K562 (cell line): Measurements from ENCODE around the gene HNRNPA3. TPM values are rescaled to one million over a fixed set of nuclear protein-coding genes. Genes with fewer than 3 reads are reported as not detected.

ENCODE experiments used
- ARID1B ChIP-seq: fragments of 450-650 bp; IDR thresholded peaks from 2 replicates; pipeline ENCODE4 v1.6.1; 2016; ENCODE audit warnings: antibody characterized with exemption, mild to moderate bottlenecking, inconsistent platforms
- BRCA1 ChIP-seq, 2 experiments: fragments of 450-650 bp in 1 of 2; sonication (generic) in 1 of 2; formaldehyde crosslinking in 1 of 2; IDR thresholded peaks; 2 replicates each; pipeline versions ENCODE4 v1.5.0 to v1.6.1; 2017 to 2020; ENCODE audit warnings: mild to moderate bottlenecking in 1 of 2, missing genetic modification reagents in 1 of 2
- EP300 ChIP-seq: IDR thresholded peaks from 2 replicates; pipeline ENCODE4 v1.6.1; 2012; ENCODE audit warnings: low read length, improper control_type of control experiment
- JUN ChIP-seq, 2 experiments: sonication (generic) in 1 of 2; formaldehyde crosslinking in 1 of 2; IDR thresholded peaks; 2 replicates each; pipeline versions ENCODE4 v1.6.1 to v1.8.0; 2012 to 2022; ENCODE audit warnings: borderline replicate concordance in 2 of 2, mild to moderate bottlenecking in 2 of 2, improper control_type of control experiment in 1 of 2, low read depth in 1 of 2, low read length in 1 of 2, missing genetic modification reagents in 1 of 2
- KLF16 ChIP-seq: IDR thresholded peaks from 2 replicates; pipeline ENCODE4 v1.6.1; 2016; ENCODE audit warnings: antibody characterized with exemption
- KLF6 ChIP-seq: fragments of 250-450 bp; sonication (Bioruptor Pico); IDR thresholded peaks from 2 replicates; pipeline ENCODE4 v1.4.0; 2020; ENCODE audit warnings: mild to moderate bottlenecking, moderate library complexity, borderline replicate concordance
- MAZ ChIP-seq, 2 experiments: fragments of 450-650 bp in 1 of 2; sonication (generic) in 1 of 2; formaldehyde crosslinking; IDR thresholded peaks in 1 of 2; conservative IDR thresholded peaks in 1 of 2; 2 replicates each; pipeline versions ENCODE4 v1.4.0 to v1.5.0; 2020; ENCODE audit warnings: mild to moderate bottlenecking in 1 of 2, missing genetic modification reagents in 1 of 2
- MED1 ChIP-seq: sonication (generic); formaldehyde crosslinking; IDR thresholded peaks from 2 replicates; pipeline ENCODE4 v1.8.1; 2023; ENCODE audit warnings: missing genetic modification reagents, borderline replicate concordance
- NCOA1 ChIP-seq: fragments of 450-650 bp; IDR thresholded peaks from 2 replicates; pipeline ENCODE4 v1.6.1; 2016; ENCODE audit warnings: low read depth
- NFRKB ChIP-seq: fragments of 450-650 bp; IDR thresholded peaks from 2 replicates; pipeline ENCODE4 v1.6.1; 2016; ENCODE audit warnings: low read depth
- PHB ChIP-seq: fragments of 250-450 bp; sonication (Bioruptor Pico); IDR thresholded peaks from 2 replicates; pipeline ENCODE4 v1.5.0; 2021
- SMC3 ChIP-seq: conservative IDR thresholded peaks from 2 replicates; pipeline ENCODE4 v1.6.1; 2011; ENCODE audit warnings: low read depth, low read length, improper control_type of control experiment; ENCODE audit not compliant: insufficient read depth
- SOX6 ChIP-seq: fragments of 450-650 bp; IDR thresholded peaks from 2 replicates; pipeline ENCODE4 v1.6.1; 2014; ENCODE audit warnings: mild to moderate bottlenecking
- SREBF2 ChIP-seq: sonication (generic); formaldehyde crosslinking; IDR thresholded peaks from 2 replicates; pipeline ENCODE4 v1.4.0; 2020; ENCODE audit warnings: mild to moderate bottlenecking, missing genetic modification reagents
- TBP ChIP-seq: optimal IDR thresholded peaks from 2 replicates; pipeline ENCODE3; 2011; ENCODE audit warnings: low read depth, low read length, improper control_type of control experiment
- XRCC3 ChIP-seq: fragments of 450-650 bp; IDR thresholded peaks from 2 replicates; pipeline ENCODE4 v1.6.1; 2017; ENCODE audit warnings: mild to moderate bottlenecking, moderate library complexity
- ZC3H8 ChIP-seq: fragments of 450-650 bp; IDR thresholded peaks from 2 replicates; pipeline ENCODE4 v1.6.1; 2017
- ZNF583 ChIP-seq: fragments of 250-450 bp; sonication (Bioruptor Pico); IDR thresholded peaks from 2 replicates; pipeline ENCODE4 v1.4.0; 2020
- polyA plus RNA-seq, 8 experiments: library from polyadenylated mRNA; depleted of rRNA in 4 of 8; stranded (reverse) in 5 of 8; unstranded in 3 of 8; fragments of >200 nt; fragmentation: Nextera tagmentation in 2 of 8; fragmentation: Illumina TruSeq in 1 of 8; extraction: Ambion mirVana in 2 of 8; extraction: Trizol in 1 of 8; gene quantifications; 2 replicates each; pipeline versions ENCODE4 v1.2.1 to v1.2.3, GENCODE V29; 2011 to 2014; ENCODE audit warnings: inconsistent platforms in 1 of 8, missing spikeins in 1 of 8
- total RNA-seq, 7 experiments: library from RNA; depleted of rRNA in 6 of 7; stranded (reverse); fragments of >200 nt in 6 of 7; fragmentation: Illumina TruSeq in 2 of 7; extraction: Trizol in 2 of 7; gene quantifications; 2 replicates each; pipeline versions ENCODE4 v1.2.1 to v1.2.3, GENCODE V29; 2011 to 2021; ENCODE audit warnings: low replicate concordance in 1 of 7
- TF ChIP-seq, protein P1 (sequence below): fragments of 450-650 bp; formaldehyde crosslinking; IDR thresholded peaks from 2 replicates; pipeline ENCODE4 v1.4.0; 2022; ENCODE audit warnings: missing genetic modification characterization
- TF ChIP-seq, protein P2 (sequence below): sonication (generic); formaldehyde crosslinking; IDR thresholded peaks from 2 replicates; pipeline ENCODE4 v1.4.0; 2020; ENCODE audit warnings: mild to moderate bottlenecking, missing genetic modification reagents
- TF ChIP-seq, protein P3 (sequence below): sonication (generic); formaldehyde crosslinking; IDR thresholded peaks from 2 replicates; pipeline ENCODE4 v1.9.0; 2022; ENCODE audit warnings: mild to moderate bottlenecking, missing genetic modification reagents
- TF ChIP-seq, protein P4 (sequence below): fragments of 200-800 bp; sonication (Bioruptor generic); IDR thresholded peaks from 2 replicates; pipeline ENCODE4 v1.6.1; 2017; ENCODE audit warnings: missing genetic modification characterization, missing compliant biosample characterization

The HNRNPA3 gene
- total and polyA plus RNA-seq, 9 of the 15 experiments (the other 6 are each of a cell fraction or from before 2014, with no cell fraction given): 72.8 to 428 (median 192) TPM

DNA sequence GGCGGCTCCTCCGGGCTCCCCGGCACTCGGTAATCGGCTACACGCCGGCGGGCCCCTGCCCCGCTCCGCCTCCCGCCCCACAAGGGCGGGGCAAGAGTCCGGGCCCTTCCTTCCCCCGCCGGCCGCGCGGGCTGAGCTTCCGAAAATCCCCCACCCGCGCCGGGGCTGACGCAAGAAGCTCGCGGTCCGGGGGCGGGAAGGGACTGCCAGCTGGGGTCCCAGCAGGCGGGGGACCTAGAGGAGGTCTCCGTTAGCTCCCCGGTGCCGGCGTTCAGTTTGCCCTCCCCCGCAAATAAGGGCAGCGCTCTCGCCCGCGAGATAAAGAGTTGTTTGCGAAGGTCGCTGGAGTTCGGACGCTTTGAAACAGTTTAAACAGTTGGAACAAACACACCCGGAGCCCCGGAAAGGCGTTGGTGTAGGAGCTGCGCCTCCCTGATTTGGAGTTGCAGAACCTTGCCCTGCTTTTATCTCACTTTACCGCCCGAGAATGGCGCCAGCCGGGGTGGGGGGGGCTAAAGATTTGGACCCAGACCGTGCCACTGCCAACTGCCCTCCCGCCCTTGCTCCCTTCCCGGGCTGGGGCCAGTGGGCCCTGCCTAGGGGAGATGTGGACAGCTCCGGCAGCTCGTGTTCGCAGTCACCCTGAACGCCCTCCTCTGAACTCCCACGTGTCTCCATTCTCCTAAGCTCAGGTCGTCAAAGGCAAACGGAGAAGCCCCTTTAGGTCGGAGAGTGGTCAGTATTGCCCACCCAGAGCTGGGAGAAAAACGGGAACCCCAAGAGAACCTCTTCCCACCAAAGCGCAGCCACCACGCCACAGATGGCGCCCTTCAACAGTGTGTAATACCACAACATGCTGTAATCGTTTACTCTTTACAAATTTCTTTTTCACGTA, 52.3 kb downstream of the HNRNPA3 start, which contains the start of gene NFE2L2 (continued):
- TF ChIP-seq EP300 (peak; percentile 89), JUN (IDR thresholded peaks at IDR 0.05; ENCODE audit: borderline replicate concordance, low read depth, low read length) (peak; percentile 82), JUN (CRISPR knock-in tag; IDR thresholded peaks at IDR 0.05; ENCODE audit: borderline replicate concordance) (peak; percentile 57; the same call in 1 of the 2 replicates), MED1 (no peak), ZNF583 (CRISPR knock-in tag) (0 out of 2 replicates have a peak, but pooled peaks have one; percentile 19), KLF16 (peak; percentile 89), TBP (peak; percentile 79), ARID1B (peak; percentile 91), SOX6 (peak; percentile 58; the same call in 1 of the 2 replicates), KLF6 (CRISPR knock-in tag) (peak; percentile 10), SREBF2 (0 out of 2 replicates have a peak, but pooled peaks have one; percentile 71), NFRKB (peak; percentile 99), PHB (CRISPR knock-in tag) (peak; percentile 89; the same call in 1 of the 2 replicates), NCOA1 (peak; percentile 83; the same call in 1 of the 2 replicates), SMC3 (0 out of 2 replicates have a peak, but pooled peaks have one; percentile 11), BRCA1 (IDR thresholded peaks at IDR 0.05) (no peak), BRCA1 (CRISPR knock-in tag; IDR thresholded peaks at IDR 0.05) (no peak), XRCC3 (no peak), ZC3H8 (no peak), MAZ (CRISPR knock-in tag; conservative IDR thresholded peaks at IDR 0.05 in 1 of 2, IDR thresholded peaks at IDR 0.05 in 1 of 2) (peak; percentile 97 to 99)
- TF ChIP-seq, protein P1, sequence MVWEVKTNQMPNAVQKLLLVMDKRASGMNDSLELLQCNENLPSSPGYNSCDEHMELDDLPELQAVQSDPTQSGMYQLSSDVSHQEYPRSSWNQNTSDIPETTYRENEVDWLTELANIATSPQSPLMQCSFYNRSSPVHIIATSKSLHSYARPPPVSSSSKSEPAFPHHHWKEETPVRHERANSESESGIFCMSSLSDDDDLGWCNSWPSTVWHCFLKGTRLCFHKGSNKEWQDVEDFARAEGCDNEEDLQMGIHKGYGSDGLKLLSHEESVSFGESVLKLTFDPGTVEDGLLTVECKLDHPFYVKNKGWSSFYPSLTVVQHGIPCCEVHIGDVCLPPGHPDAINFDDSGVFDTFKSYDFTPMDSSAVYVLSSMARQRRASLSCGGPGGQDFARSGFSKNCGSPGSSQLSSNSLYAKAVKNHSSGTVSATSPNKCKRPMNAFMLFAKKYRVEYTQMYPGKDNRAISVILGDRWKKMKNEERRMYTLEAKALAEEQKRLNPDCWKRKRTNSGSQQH: peak; percentile 91
- TF ChIP-seq, protein P2, sequence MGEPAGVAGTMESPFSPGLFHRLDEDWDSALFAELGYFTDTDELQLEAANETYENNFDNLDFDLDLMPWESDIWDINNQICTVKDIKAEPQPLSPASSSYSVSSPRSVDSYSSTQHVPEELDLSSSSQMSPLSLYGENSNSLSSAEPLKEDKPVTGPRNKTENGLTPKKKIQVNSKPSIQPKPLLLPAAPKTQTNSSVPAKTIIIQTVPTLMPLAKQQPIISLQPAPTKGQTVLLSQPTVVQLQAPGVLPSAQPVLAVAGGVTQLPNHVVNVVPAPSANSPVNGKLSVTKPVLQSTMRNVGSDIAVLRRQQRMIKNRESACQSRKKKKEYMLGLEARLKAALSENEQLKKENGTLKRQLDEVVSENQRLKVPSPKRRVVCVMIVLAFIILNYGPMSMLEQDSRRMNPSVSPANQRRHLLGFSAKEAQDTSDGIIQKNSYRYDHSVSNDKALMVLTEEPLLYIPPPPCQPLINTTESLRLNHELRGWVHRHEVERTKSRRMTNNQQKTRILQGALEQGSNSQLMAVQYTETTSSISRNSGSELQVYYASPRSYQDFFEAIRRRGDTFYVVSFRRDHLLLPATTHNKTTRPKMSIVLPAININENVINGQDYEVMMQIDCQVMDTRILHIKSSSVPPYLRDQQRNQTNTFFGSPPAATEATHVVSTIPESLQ (CRISPR knock-in tag): peak; percentile 67; the same call in 1 of the 2 replicates
- TF ChIP-seq, protein P3, sequence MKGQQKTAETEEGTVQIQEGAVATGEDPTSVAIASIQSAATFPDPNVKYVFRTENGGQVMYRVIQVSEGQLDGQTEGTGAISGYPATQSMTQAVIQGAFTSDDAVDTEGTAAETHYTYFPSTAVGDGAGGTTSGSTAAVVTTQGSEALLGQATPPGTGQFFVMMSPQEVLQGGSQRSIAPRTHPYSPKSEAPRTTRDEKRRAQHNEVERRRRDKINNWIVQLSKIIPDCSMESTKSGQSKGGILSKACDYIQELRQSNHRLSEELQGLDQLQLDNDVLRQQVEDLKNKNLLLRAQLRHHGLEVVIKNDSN (CRISPR knock-in tag): peak; percentile 64
- TF ChIP-seq, protein P4, sequence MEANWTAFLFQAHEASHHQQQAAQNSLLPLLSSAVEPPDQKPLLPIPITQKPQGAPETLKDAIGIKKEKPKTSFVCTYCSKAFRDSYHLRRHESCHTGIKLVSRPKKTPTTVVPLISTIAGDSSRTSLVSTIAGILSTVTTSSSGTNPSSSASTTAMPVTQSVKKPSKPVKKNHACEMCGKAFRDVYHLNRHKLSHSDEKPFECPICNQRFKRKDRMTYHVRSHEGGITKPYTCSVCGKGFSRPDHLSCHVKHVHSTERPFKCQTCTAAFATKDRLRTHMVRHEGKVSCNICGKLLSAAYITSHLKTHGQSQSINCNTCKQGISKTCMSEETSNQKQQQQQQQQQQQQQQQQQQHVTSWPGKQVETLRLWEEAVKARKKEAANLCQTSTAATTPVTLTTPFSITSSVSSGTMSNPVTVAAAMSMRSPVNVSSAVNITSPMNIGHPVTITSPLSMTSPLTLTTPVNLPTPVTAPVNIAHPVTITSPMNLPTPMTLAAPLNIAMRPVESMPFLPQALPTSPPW (CRISPR knock-in tag): peak; percentile 97
